ENCODE results near the gene WDR70.

DNA sequence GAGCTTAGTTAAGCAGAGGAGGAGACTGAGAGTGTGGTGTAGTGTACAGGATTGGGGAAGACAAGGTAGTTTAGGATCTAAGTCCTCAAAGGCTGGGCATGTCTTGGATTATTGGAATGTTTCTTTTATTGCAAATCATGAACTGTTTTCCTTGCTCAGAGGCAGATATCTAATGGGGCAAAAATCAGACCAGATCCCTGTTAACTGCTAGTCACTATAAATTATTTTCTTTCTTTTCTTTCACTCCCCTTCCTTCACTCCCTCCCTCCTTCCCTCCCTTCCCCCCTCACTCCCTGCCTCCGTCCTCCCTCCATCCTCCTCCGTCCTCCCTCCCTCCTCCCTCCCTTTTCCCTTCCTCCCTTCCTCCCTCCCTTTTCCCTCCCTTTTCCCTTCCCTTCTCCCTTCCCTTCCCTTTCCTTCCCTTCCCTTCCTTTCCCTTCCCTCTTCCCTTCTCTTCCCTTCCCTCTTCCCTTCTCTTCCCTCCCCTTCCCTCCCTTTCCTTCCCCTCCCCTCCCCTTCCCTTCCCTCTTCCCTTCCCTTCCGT lies 117.9 kb downstream of the WDR70 start:
- no peak for TF ChIP-seq POLR2AphosphoS5 (IDR thresholded peaks at IDR 0.05)
- TF ChIP-seq, protein P1, sequence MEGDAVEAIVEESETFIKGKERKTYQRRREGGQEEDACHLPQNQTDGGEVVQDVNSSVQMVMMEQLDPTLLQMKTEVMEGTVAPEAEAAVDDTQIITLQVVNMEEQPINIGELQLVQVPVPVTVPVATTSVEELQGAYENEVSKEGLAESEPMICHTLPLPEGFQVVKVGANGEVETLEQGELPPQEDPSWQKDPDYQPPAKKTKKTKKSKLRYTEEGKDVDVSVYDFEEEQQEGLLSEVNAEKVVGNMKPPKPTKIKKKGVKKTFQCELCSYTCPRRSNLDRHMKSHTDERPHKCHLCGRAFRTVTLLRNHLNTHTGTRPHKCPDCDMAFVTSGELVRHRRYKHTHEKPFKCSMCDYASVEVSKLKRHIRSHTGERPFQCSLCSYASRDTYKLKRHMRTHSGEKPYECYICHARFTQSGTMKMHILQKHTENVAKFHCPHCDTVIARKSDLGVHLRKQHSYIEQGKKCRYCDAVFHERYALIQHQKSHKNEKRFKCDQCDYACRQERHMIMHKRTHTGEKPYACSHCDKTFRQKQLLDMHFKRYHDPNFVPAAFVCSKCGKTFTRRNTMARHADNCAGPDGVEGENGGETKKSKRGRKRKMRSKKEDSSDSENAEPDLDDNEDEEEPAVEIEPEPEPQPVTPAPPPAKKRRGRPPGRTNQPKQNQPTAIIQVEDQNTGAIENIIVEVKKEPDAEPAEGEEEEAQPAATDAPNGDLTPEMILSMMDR (IDR thresholded peaks at IDR 0.05), result no peak

Data from prostate gland (tissue), 2 donors.